Right lung (tissue), 10 donors: ENCODE data around the gene ATP5F1E. TPM values are rescaled to one million over a fixed set of nuclear protein-coding genes. Genes with fewer than 3 reads are reported as not detected.

ENCODE experiments used
- DNase-seq, 2 donors: peaks; one replicate each; pipeline ENCODE4 v3.0.0-alpha.2; 2013
- long read RNA-seq, 8 donors: transcript quantifications; one replicate each; lab custom pipeline, GENCODE V29; 2026
- polyA plus RNA-seq, 5 donors: library from polyadenylated mRNA; unstranded; fragments of 120-200 nt; gene quantifications; one replicate each; pipeline versions ENCODE4 v1.2.1 to v1.2.3, GENCODE V29; 2013; ENCODE audit warnings: inconsistent platforms in 1 of 5, low replicate concordance in 1 of 5; ENCODE audit not compliant: insufficient read length in 5 of 5, insufficient read depth in 1 of 5

The ATP5F1E gene
- 100 to 1,000 TPM; 156 to 213 (median 203) TPM for polyA plus RNA-seq
- long read RNA-seq, donor 1, transcript ATP5F1E-201 (3 exons, 3,665 nt) = major isoform, 1,016 of 1,097 reads
- long read RNA-seq, donor 1, transcript ATP5F1E-202 (2 exons, 1,878 nt) = minor isoform, 12 of 1,097 reads
- long read RNA-seq, donor 1, partial matches to known transcripts = 69 of 1,097 reads
- long read RNA-seq, donor 1, other reads (novel, unspliced or antisense) = 0 of 1,097 reads
- long read RNA-seq, donor 2, transcript ATP5F1E-202 (2 exons, 1,878 nt) = minor isoform, 11 of 464 reads
- long read RNA-seq, donor 2, transcript ATP5F1E-201 (3 exons, 3,665 nt) = major isoform, 443 of 464 reads
- long read RNA-seq, donor 2, partial matches to known transcripts = 10 of 464 reads
- long read RNA-seq, donor 2, other reads (novel, unspliced or antisense) = 0 of 464 reads
- long read RNA-seq, donor 3, transcript ATP5F1E-202 (2 exons, 1,878 nt) = minor isoform, 13 of 606 reads
- long read RNA-seq, donor 3, transcript ATP5F1E-201 (3 exons, 3,665 nt) = major isoform, 565 of 606 reads
- long read RNA-seq, donor 3, partial matches to known transcripts = 28 of 606 reads
- long read RNA-seq, donor 3, other reads (novel, unspliced or antisense) = 0 of 606 reads
- long read RNA-seq, donor 4, transcript ATP5F1E-202 (2 exons, 1,878 nt) = minor isoform, 10 of 445 reads
- long read RNA-seq, donor 4, transcript ATP5F1E-201 (3 exons, 3,665 nt) = major isoform, 396 of 445 reads
- long read RNA-seq, donor 4, partial matches to known transcripts = 39 of 445 reads
- long read RNA-seq, donor 4, other reads (novel, unspliced or antisense) = 0 of 445 reads
- long read RNA-seq, donor 5, transcript ATP5F1E-201 (3 exons, 3,665 nt) = major isoform, 1,219 of 1,286 reads
- long read RNA-seq, donor 5, transcript ATP5F1E-202 (2 exons, 1,878 nt) = minor isoform, 14 of 1,286 reads
- long read RNA-seq, donor 5, partial matches to known transcripts = 53 of 1,286 reads
- long read RNA-seq, donor 5, other reads (novel, unspliced or antisense) = 0 of 1,286 reads
- long read RNA-seq, donor 6, transcript ATP5F1E-201 (3 exons, 3,665 nt) = major isoform, 900 of 964 reads
- long read RNA-seq, donor 6, transcript ATP5F1E-202 (2 exons, 1,878 nt) = minor isoform, 16 of 964 reads
- long read RNA-seq, donor 6, partial matches to known transcripts = 48 of 964 reads
- long read RNA-seq, donor 6, other reads (novel, unspliced or antisense) = 0 of 964 reads
- long read RNA-seq, donor 7, transcript ATP5F1E-202 (2 exons, 1,878 nt) = minor isoform, 9 of 546 reads
- long read RNA-seq, donor 7, transcript ATP5F1E-201 (3 exons, 3,665 nt) = major isoform, 528 of 546 reads
- long read RNA-seq, donor 7, partial matches to known transcripts = 9 of 546 reads
- long read RNA-seq, donor 7, other reads (novel, unspliced or antisense) = 0 of 546 reads
- long read RNA-seq, donor 8, transcript ATP5F1E-201 (3 exons, 3,665 nt) = major isoform, 278 of 306 reads
- long read RNA-seq, donor 8, transcript ATP5F1E-202 (2 exons, 1,878 nt) = minor isoform, 5 of 306 reads
- long read RNA-seq, donor 8, partial matches to known transcripts = 23 of 306 reads
- long read RNA-seq, donor 8, other reads (novel, unspliced or antisense) = 0 of 306 reads

- DNase-seq = peak; percentile 92 to 93
Measured at GRCh38 chr20:59032023-59032712, at the start of gene ATP5F1E. Gene ATP5F1E (minus strand): TSS chr20:59032335. CDS start chr20:59032251, 84 bp downstream.

GRCh38 chr20:59081036-59081435, 48.9 kb upstream of the ATP5F1E start:
- DNase-seq = peak in 1 of 2 donors; percentile 10

- DNase-seq = no peak
Measured at GRCh38 chr20:59078231-59078630, 46.1 kb upstream of the ATP5F1E start.

- no peak for DNase-seq
Measured at GRCh38 chr20:59077705-59078104, 45.6 kb upstream of the ATP5F1E start.

- DNase-seq = no peak
Measured at GRCh38 chr20:59075934-59076508, 43.9 kb upstream of the ATP5F1E start.

- DNase-seq = no peak
Measured at GRCh38 chr20:59074456-59074855, 42.3 kb upstream of the ATP5F1E start.

- DNase-seq = no peak
Measured at GRCh38 chr20:59073582-59073981, 41.4 kb upstream of the ATP5F1E start.

- DNase-seq = no peak
Measured at GRCh38 chr20:59071216-59071615, 39.1 kb upstream of the ATP5F1E start.

- no peak for DNase-seq
Measured at GRCh38 chr20:59069026-59069425, 36.9 kb upstream of the ATP5F1E start.

- no peak for DNase-seq
Measured at GRCh38 chr20:59068534-59068933, 36.4 kb upstream of the ATP5F1E start.

GRCh38 chr20:59064214-59064722, 32.1 kb upstream of the ATP5F1E start:
- no peak for DNase-seq

- DNase-seq = no peak
Measured at GRCh38 chr20:59063358-59064213, 31.5 kb upstream of the ATP5F1E start.

GRCh38 chr20:59062081-59062480, 29.9 kb upstream of the ATP5F1E start:
- no peak for DNase-seq

GRCh38 chr20:59055302-59055701, 23.2 kb upstream of the ATP5F1E start:
- DNase-seq = no peak

GRCh38 chr20:59051666-59052185, 19.6 kb upstream of the ATP5F1E start:
- no peak for DNase-seq

- DNase-seq = no peak
Measured at GRCh38 chr20:59050437-59050836, 18.3 kb upstream of the ATP5F1E start.

- no peak for DNase-seq
Measured at GRCh38 chr20:59048681-59049030, 16.5 kb upstream of the ATP5F1E start.

- peak in 1 of 2 donors; percentile 13 for DNase-seq
Measured at GRCh38 chr20:59047938-59048680, 16.0 kb upstream of the ATP5F1E start.
